ENCODE data around the gene NPDC1.

- TF ChIP-seq CTCF (conservative IDR thresholded peaks at IDR 0.05; ENCODE audit: low read depth, low read length) = no peak
- no peak for TF ChIP-seq EZH2 (IDR thresholded peaks at IDR 0.05; ENCODE audit: low read length, unreplicated experiment)
- no peak for TF ChIP-seq EZH2phosphoT487 (IDR thresholded peaks at IDR 0.05; ENCODE audit: borderline replicate concordance, low read length)
Observed at GRCh38 chr9:137015976-137016375, 30.0 kb downstream of the NPDC1 start.
